Left kidney (tissue), 2 donors: Measurements from ENCODE around the gene TMEM163. TPM values are rescaled to one million over a fixed set of nuclear protein-coding genes. Genes with fewer than 3 reads are reported as not detected.

Source experiments
- DNase-seq: peaks from one replicate; pipeline ENCODE4 v3.0.0-alpha.2; 2013
- polyA plus RNA-seq: library from polyadenylated mRNA; unstranded; fragments of 120-200 nt; gene quantifications from one replicate; pipeline ENCODE4 v1.2.1, GENCODE V29; 2013; ENCODE audit not compliant: insufficient read length

Gene TMEM163
- polyA plus RNA-seq, 1 donor: 1.6 TPM

GRCh38 chr2:134408386-134408785 lies 310.4 kb downstream of the TMEM163 start:
- no peak for DNase-seq

- DNase-seq: no peak
Measured at GRCh38 chr2:134407154-134407890, 311.5 kb downstream of the TMEM163 start.

- DNase-seq: no peak
Measured at GRCh38 chr2:134406736-134407135, 312.1 kb downstream of the TMEM163 start.

GRCh38 chr2:134406311-134406710 lies 312.5 kb downstream of the TMEM163 start:
- DNase-seq: no peak

Other genes starting within 250 kb of the TMEM163 start
- 43.9 TPM for gene ACMSD, start 119.6 kb upstream of the TMEM163 start, polyA plus RNA-seq
- 83.6 TPM for gene CCNT2, start 199.8 kb upstream of the TMEM163 start, polyA plus RNA-seq